H1 (cell line): ENCODE results near the gene AOPEP. TPM values are rescaled to one million over a fixed set of nuclear protein-coding genes. Genes with fewer than 3 reads are reported as not detected.

ENCODE experiments used
- CTCF ChIA-PET: fragments of 300-600 bp; sonication (Branson Sonifier 250); formaldehyde crosslinking; loops from one replicate; lab custom pipeline; 2021; ENCODE audit not compliant: partially characterized antibody; lab: Charles Lee
- POLR2A ChIA-PET: fragments of 300-600 bp; sonication (Branson Sonifier 250); formaldehyde crosslinking; loops from one replicate; lab custom pipeline; 2021; ENCODE audit warnings: inconsistent platforms; ENCODE audit not compliant: partially characterized antibody; lab: Charles Lee
- DNase-seq, 2 experiments: peaks; one replicate each; pipeline versions ENCODE4 v3.0.0 to v3.0.0-alpha.2; 2010 to 2022; ENCODE audit warnings: low spot score in 2 of 2, low read depth in 1 of 2, mixed read lengths in 1 of 2
- FAIRE-seq: peaks from 2 replicates; lab custom pipeline; 2011; peaks lifted over from hg19 to GRCh38; lab: Jason Lieb, UNC
- H2AFZ ChIP-seq: 2 replicates; pipeline ENCODE4 v1.8.1; 2012; ENCODE audit warnings: low read length, inconsistent platforms
- H2AK5ac ChIP-seq: 2 replicates; pipeline ENCODE4 v1.6.1; 2013; ENCODE audit warnings: low read depth, low read length
- H2BK120ac ChIP-seq: replicated peaks from 2 replicates; pipeline ENCODE3; 2013; ENCODE audit warnings: low read depth, low read length, inconsistent platforms
- H2BK12ac ChIP-seq: 2 replicates; pipeline ENCODE4 v1.6.1; 2013; ENCODE audit warnings: low read depth, low read length
- H2BK15ac ChIP-seq: 2 replicates; pipeline ENCODE4 v1.6.1; 2013; ENCODE audit warnings: low read length
- H2BK20ac ChIP-seq: 2 replicates; pipeline ENCODE4 v1.6.1; 2013; ENCODE audit warnings: low read length
- H2BK5ac ChIP-seq: 2 replicates; pipeline ENCODE4 v1.6.1; 2013; ENCODE audit warnings: low read depth, low read length
- H3K14ac ChIP-seq: 2 replicates; pipeline ENCODE4 v1.6.1; 2013; ENCODE audit warnings: inconsistent platforms; ENCODE audit not compliant: insufficient read length
- H3K18ac ChIP-seq: 2 replicates; pipeline ENCODE4 v1.6.1; 2013; ENCODE audit warnings: low read length; ENCODE audit errors: extremely low read depth
- H3K23ac ChIP-seq: 2 replicates; pipeline ENCODE4 v1.6.1; 2013; ENCODE audit warnings: inconsistent platforms; ENCODE audit not compliant: insufficient read length
- H3K23me2 ChIP-seq: 2 replicates; pipeline ENCODE4 v1.6.1; 2013; ENCODE audit warnings: low read depth, low read length
- H3K27ac ChIP-seq: 2 replicates; pipeline ENCODE4 v1.6.1; 2011; ENCODE audit warnings: low read depth, low read length, inconsistent platforms
- H3K27me3 ChIP-seq, 4 experiments: replicated peaks in 1 of 4; 1 replicate in 1 of 4; 2 replicates in 3 of 4; pipeline versions ENCODE4 v1.6.1 to v1.8.1; 2011 to 2013; ENCODE audit warnings: low read length in 3 of 4, mild to moderate bottlenecking in 3 of 4, inconsistent platforms in 2 of 4, mixed read lengths in 2 of 4, moderate library complexity in 1 of 4; ENCODE audit not compliant: control insufficient read depth in 3 of 4, insufficient read depth in 3 of 4; ENCODE audit errors: extremely low read depth in 1 of 4
- H3K36me3 ChIP-seq, 4 experiments: 2 replicates each; pipeline versions ENCODE4 v1.6.1 to v1.8.1; 2011 to 2013; ENCODE audit warnings: mild to moderate bottlenecking in 4 of 4, low read length in 3 of 4, moderate library complexity in 2 of 4, control low read depth in 1 of 4, inconsistent platforms in 1 of 4; ENCODE audit not compliant: insufficient read depth in 4 of 4, control insufficient read depth in 2 of 4
- H3K4ac ChIP-seq: replicated peaks from 2 replicates; pipeline ENCODE3; 2013; ENCODE audit warnings: low read length, low read depth, mixed read lengths, inconsistent platforms; ENCODE audit not compliant: insufficient read length
- H3K4me1 ChIP-seq, 4 experiments: replicated peaks in 1 of 4; 1 replicate in 1 of 4; 2 replicates in 3 of 4; pipeline versions ENCODE4 v1.6.1 to v1.8.1; 2011 to 2013; ENCODE audit warnings: low read length in 3 of 4, inconsistent platforms in 2 of 4, mixed read lengths in 1 of 4; ENCODE audit not compliant: insufficient read depth in 4 of 4, control insufficient read depth in 3 of 4
- H3K4me2 ChIP-seq, 2 experiments: 2 replicates each; pipeline versions ENCODE4 v1.6.1 to v1.8.1; 2011 to 2013; ENCODE audit warnings: low read depth in 2 of 2, low read length in 2 of 2, control low read depth in 1 of 2, inconsistent platforms in 1 of 2, mild to moderate bottlenecking in 1 of 2; ENCODE audit not compliant: insufficient read depth in 1 of 2
- H3K4me3 ChIP-seq, 4 experiments: fragments of 200-600, 300-600 bp in 1 of 4; sonication (generic), shearing (Covaris generic), sonication (Bioruptor Twin) in 1 of 4; 2 replicates each; pipeline versions ENCODE4 v1.5.1 to v1.8.1; 2011 to 2016; ENCODE audit warnings: low read length in 4 of 4, low read depth in 3 of 4, control low read depth in 2 of 4, inconsistent platforms in 2 of 4, mild to moderate bottlenecking in 2 of 4, mixed read lengths in 1 of 4, moderate library complexity in 1 of 4; ENCODE audit not compliant: insufficient read depth in 2 of 4; ENCODE audit errors: extremely low read depth in 1 of 4
- H3K56ac ChIP-seq: replicated peaks from 2 replicates; pipeline ENCODE3; 2013; ENCODE audit warnings: low read depth, mild to moderate bottlenecking, mixed read lengths, low read length, inconsistent platforms; ENCODE audit not compliant: insufficient read length
- H3K79me1 ChIP-seq: 2 replicates; pipeline ENCODE4 v1.6.1; 2013; ENCODE audit warnings: low read depth, low read length, control low read depth
- H3K79me2 ChIP-seq, 2 experiments: 2 replicates each; pipeline versions ENCODE4 v1.6.1 to v1.8.1; 2012 to 2013; ENCODE audit warnings: low read length in 2 of 2, mild to moderate bottlenecking in 2 of 2, inconsistent platforms in 1 of 2; ENCODE audit not compliant: insufficient read depth in 2 of 2, control insufficient read depth in 1 of 2
- H3K9ac ChIP-seq, 4 experiments: replicated peaks in 1 of 4; 1 replicate in 1 of 4; 2 replicates in 3 of 4; pipeline versions ENCODE4 v1.6.1 to v1.8.1; 2011 to 2013; ENCODE audit warnings: low read depth in 3 of 4, low read length in 3 of 4, control low read depth in 2 of 4, mild to moderate bottlenecking in 2 of 4, moderate library complexity in 2 of 4, inconsistent platforms in 1 of 4; ENCODE audit errors: extremely low read depth in 1 of 4
- H3K9me3 ChIP-seq, 2 experiments: 2 replicates each; pipeline versions ENCODE4 v1.6.1 to v1.8.1; 2012 to 2013; ENCODE audit warnings: mild to moderate bottlenecking in 2 of 2, moderate library complexity in 2 of 2, control low read depth in 1 of 2, inconsistent platforms in 1 of 2, low read depth in 1 of 2, low read length in 1 of 2, mixed read lengths in 1 of 2; ENCODE audit not compliant: insufficient read depth in 2 of 2
- H4K20me1 ChIP-seq, 2 experiments: replicated peaks in 1 of 2; 2 replicates each; pipeline versions ENCODE3 to v1.8.1; 2011 to 2013; ENCODE audit warnings: inconsistent platforms in 2 of 2, low read length in 2 of 2, mild to moderate bottlenecking in 1 of 2; ENCODE audit not compliant: insufficient read depth in 2 of 2, control insufficient read depth in 1 of 2
- H4K5ac ChIP-seq: 2 replicates; pipeline ENCODE4 v1.6.1; 2013; ENCODE audit warnings: low read length, low read depth, mixed read lengths, inconsistent platforms; ENCODE audit not compliant: insufficient read length
- H4K8ac ChIP-seq: 2 replicates; pipeline ENCODE4 v1.8.0; 2013; ENCODE audit warnings: mild to moderate bottlenecking, moderate library complexity, low read length, inconsistent platforms; ENCODE audit not compliant: insufficient read depth; ENCODE audit errors: extremely low read depth
- H4K91ac ChIP-seq: replicated peaks from 2 replicates; pipeline ENCODE3; 2013; ENCODE audit warnings: low read length, mixed read lengths, inconsistent platforms; ENCODE audit not compliant: insufficient read length
- KDM5A ChIP-seq: fragments of 200-600 bp; IDR thresholded peaks from 2 replicates; pipeline ENCODE4 v1.7.1; 2012; ENCODE audit warnings: mild to moderate bottlenecking, low read length, inconsistent platforms, mixed read lengths
- POLR2A ChIP-seq, 2 experiments: IDR thresholded peaks; 1 replicate in 1 of 2; 2 replicates in 1 of 2; pipeline ENCODE4 v1.6.1; 2011; ENCODE audit warnings: low read depth in 2 of 2, low read length in 2 of 2, mild to moderate bottlenecking in 2 of 2; ENCODE audit errors: control extremely low read depth in 1 of 2
- POU5F1 ChIP-seq: IDR thresholded peaks from 2 replicates; pipeline ENCODE4 v1.6.1; 2011; ENCODE audit warnings: low read depth, mild to moderate bottlenecking, low read length, moderate library complexity
- RAD21 ChIP-seq, 2 experiments: IDR thresholded peaks in 1 of 2; conservative IDR thresholded peaks in 1 of 2; 2 replicates each; pipeline ENCODE4 v1.6.1; 2011; ENCODE audit warnings: low read depth in 2 of 2, low read length in 2 of 2, improper control_type of control experiment in 1 of 2, inconsistent platforms in 1 of 2, mild to moderate bottlenecking in 1 of 2, moderate library complexity in 1 of 2
- TEAD4 ChIP-seq: IDR thresholded peaks from 2 replicates; pipeline ENCODE4 v1.6.1; 2012; ENCODE audit warnings: low read depth, low read length, inconsistent platforms, mixed read lengths
- WGBS, 2 experiments: shearing (Covaris generic) in 1 of 2; methylation state at CpG; one replicate each; pipeline versions ENCODE4 v1.1.6 to v1.1.7; 2013 to 2015; ENCODE audit warnings: low lambda C conversion rate in 2 of 2, mixed read lengths in 2 of 2, inconsistent platforms in 1 of 2, low coverage in 1 of 2, missing lambda C conversion rate in 1 of 2; ENCODE audit not compliant: insufficient replicate concordance in 2 of 2, insufficient coverage in 1 of 2, insufficient read length in 1 of 2; ENCODE audit errors: extremely low coverage in 1 of 2, missing lambda C conversion rate in 1 of 2; 5-methylcytosine and 5-hydroxymethylcytosine counted together
- polyA plus RNA-seq, 7 experiments: library from polyadenylated mRNA; depleted of rRNA in 3 of 7; stranded (reverse) in 5 of 7; unstranded in 2 of 7; fragments of >200 nt in 5 of 7; fragments of 200-250 nt in 2 of 7; gene quantifications; 1 replicate in 5 of 7; 2 replicates in 1 of 7; 4 replicates in 1 of 7; pipeline versions ENCODE4 v1.2.1 to v1.2.3, GENCODE V29; 2011 to 2013; ENCODE audit warnings: missing spikeins in 2 of 7, mixed read lengths in 2 of 7
- total RNA-seq: library from RNA; stranded (reverse); fragmentation: NEBNext Ultra II Directional; extraction: Animal tissue kit (Norgen Biotek cat#: 25700); gene quantifications from 2 replicates; pipeline ENCODE4 v1.2.1, GENCODE V29; 2021
- TF ChIP-seq, protein P1 (sequence below), 3 experiments: IDR thresholded peaks; 1 replicate in 2 of 3; 2 replicates in 1 of 3; pipeline versions ENCODE4 v1.5.1 to v1.6.1; 2011; ENCODE audit warnings: low read length in 3 of 3, mild to moderate bottlenecking in 3 of 3, inconsistent platforms in 2 of 3, low read depth in 1 of 3, moderate library complexity in 1 of 3; ENCODE audit not compliant: insufficient read depth in 1 of 3; ENCODE audit errors: control extremely low read depth in 1 of 3

AOPEP gene
- total and polyA plus RNA-seq, 2 of the 8 experiments (the other 6 are each of a cell fraction or from before 2014, with no cell fraction given): 6.1 to 14.3 TPM

DNA sequence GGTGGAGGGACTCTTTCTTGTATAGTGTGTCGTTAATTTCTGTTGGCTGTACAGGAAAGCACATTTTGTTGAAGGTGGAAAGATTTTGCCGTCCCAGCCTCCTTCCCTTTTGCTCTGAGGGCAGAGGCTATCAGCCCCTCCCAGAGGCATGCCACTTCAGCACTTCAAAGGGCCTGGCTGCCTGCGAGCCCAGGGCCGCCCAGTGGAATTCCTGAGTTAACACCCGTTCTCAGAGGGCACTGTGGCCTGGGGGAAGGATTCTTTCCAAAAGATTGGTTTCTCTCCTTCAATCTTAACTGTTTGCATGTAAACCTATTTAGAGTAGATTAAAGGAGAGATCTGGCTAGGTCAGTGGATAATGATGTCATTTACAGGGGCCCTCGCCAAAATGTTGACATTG, 352.4 kb downstream of the AOPEP start:
- Histone ChIP-seq H3K79me2 (no peaks in the 10 kb centered on the region), H3K79me1 (no peaks in the 10 kb centered on the region; the same call in 1 of the 2 replicates), H2BK12ac (no peak overlapping the region), H2BK15ac (no peak overlapping the region), H3K27ac (no peak overlapping the region), H2BK20ac (no peak overlapping the region), H3K27me3 (no peaks in the 10 kb centered on the region), H3K18ac (no peak overlapping the region), H3K4me2 (no peak overlapping the region), H4K5ac (no peak overlapping the region), H3K9me3 (no peaks in the 10 kb centered on the region), H4K91ac (no peak overlapping the region), H4K8ac (no peak overlapping the region), H4K20me1 (peaks cover 0 to 7% of the 10 kb centered on the region in 2 experiments), H3K56ac (no peak overlapping the region), H3K14ac (no peak overlapping the region), H3K23ac (no peak overlapping the region), H3K4me1 (peaks cover 0 to 9% (median 2%) of the 10 kb centered on the region in 4 experiments; a peak in 3 of 7 replicates), H3K23me2 (peaks cover 2% of the 10 kb centered on the region; the same call in 1 of the 2 replicates), H3K4me3 (no peak overlapping the region), H2AFZ (no peak overlapping the region), H2AK5ac (0 out of 2 replicates have a peak overlapping the region, but pooled peaks have one; percentile 28), H2BK120ac (no peak overlapping the region), H3K4ac (no peak overlapping the region), H3K36me3 (peaks cover 0 to 6% (median 0%) of the 10 kb centered on the region in 4 experiments; a peak in 1 of 8 replicates), H2BK5ac (no peak overlapping the region), H3K9ac (no peak overlapping the region)
- FAIRE-seq (peak; percentile 42), DNase-seq (no peak)
- ChIA-PET CTCF (interaction anchor here (0.8 to 3.8 kb wide), 5 partner anchors 12 to 296 kb away, joined by 3 to 20 read pairs (median 4); no protein-coding TSS in a partner anchor), POLR2A (no interaction called here)
- WGBS, 2 experiments: 59% methylated on average over 6 of the region's 6 CpGs; no CpG with 5 or more reads in 1 of the 2 experiments
- TF ChIP-seq, protein P1, sequence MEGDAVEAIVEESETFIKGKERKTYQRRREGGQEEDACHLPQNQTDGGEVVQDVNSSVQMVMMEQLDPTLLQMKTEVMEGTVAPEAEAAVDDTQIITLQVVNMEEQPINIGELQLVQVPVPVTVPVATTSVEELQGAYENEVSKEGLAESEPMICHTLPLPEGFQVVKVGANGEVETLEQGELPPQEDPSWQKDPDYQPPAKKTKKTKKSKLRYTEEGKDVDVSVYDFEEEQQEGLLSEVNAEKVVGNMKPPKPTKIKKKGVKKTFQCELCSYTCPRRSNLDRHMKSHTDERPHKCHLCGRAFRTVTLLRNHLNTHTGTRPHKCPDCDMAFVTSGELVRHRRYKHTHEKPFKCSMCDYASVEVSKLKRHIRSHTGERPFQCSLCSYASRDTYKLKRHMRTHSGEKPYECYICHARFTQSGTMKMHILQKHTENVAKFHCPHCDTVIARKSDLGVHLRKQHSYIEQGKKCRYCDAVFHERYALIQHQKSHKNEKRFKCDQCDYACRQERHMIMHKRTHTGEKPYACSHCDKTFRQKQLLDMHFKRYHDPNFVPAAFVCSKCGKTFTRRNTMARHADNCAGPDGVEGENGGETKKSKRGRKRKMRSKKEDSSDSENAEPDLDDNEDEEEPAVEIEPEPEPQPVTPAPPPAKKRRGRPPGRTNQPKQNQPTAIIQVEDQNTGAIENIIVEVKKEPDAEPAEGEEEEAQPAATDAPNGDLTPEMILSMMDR (IDR thresholded peaks at IDR 0.05; ENCODE audit: control extremely low read depth in 1 of 3, insufficient read depth in 1 of 3, low read depth in 1 of 3, low read length in 3 of 3): peak in 1 of 3 experiments; percentile 16; a peak in 1 of 4 replicates
- peak; percentile 60 for TF ChIP-seq TEAD4
- no peak for TF ChIP-seq POU5F1
- no peak for TF ChIP-seq KDM5A
- no peak for TF ChIP-seq POLR2A (IDR thresholded peaks at IDR 0.05; ENCODE audit: control extremely low read depth in 1 of 2, low read depth in 2 of 2, low read length in 2 of 2)
- peak; percentile 28 to 33; a peak in 2 of 4 replicates for TF ChIP-seq RAD21 (IDR thresholded peaks at IDR 0.05 in 1 of 2, conservative IDR thresholded peaks at IDR 0.05 in 1 of 2; ENCODE audit: low read depth in 2 of 2, low read length in 2 of 2)
